Left renal pelvis (tissue), 4 donors: Measurements from ENCODE around the gene HYDIN. TPM values are rescaled to one million over a fixed set of nuclear protein-coding genes. Genes with fewer than 3 reads are reported as not detected.
A peak's percentile ranks its signal among the peaks of the same experiment; 100 is the strongest.

Source experiments
- DNase-seq, 4 donors: peaks; one replicate each; pipeline ENCODE4 v3.0.0-alpha.2; 2013; ENCODE audit warnings: low read depth in 4 of 4, low spot score in 3 of 4
- polyA plus RNA-seq, 4 donors: library from polyadenylated mRNA; unstranded; fragments of 120-200 nt; gene quantifications; one replicate each; pipeline ENCODE4 v1.2.1, GENCODE V29; 2013; ENCODE audit not compliant: insufficient read length in 4 of 4

The HYDIN gene
- polyA plus RNA-seq, 4 donors: 3.8 to 16.9 (median 11.8) TPM

DNA sequence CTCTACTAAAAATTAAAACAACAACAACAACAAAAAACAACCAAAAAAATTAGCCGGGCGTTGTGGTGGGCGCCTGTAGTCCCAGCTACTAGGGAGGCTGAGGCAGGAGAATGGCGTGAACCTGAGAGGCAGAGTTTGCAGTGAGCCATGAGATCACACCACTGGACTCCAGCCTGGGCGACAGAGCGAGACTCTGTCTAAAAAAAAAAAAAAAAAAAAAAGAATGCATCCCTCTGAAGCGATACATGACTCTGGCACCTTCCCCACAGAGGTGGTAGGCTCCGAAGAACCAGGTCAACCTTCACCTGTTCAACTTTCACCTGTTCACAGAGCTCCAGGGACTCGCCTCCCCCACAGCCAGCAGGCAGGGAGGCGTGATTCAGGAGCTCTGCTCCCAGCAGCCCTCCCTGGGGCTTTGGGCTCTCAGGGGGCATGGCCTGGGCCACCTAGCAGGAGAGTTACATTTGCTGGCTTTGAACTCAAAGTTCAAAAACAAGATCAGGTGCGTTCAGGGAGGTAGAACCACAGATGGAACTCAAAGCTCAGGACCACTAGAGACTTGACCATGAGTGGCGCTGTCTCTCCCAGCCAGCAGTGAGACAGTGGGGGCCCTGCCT lies 435.1 kb downstream of the HYDIN start:
- DNase-seq: no peak

DNA sequence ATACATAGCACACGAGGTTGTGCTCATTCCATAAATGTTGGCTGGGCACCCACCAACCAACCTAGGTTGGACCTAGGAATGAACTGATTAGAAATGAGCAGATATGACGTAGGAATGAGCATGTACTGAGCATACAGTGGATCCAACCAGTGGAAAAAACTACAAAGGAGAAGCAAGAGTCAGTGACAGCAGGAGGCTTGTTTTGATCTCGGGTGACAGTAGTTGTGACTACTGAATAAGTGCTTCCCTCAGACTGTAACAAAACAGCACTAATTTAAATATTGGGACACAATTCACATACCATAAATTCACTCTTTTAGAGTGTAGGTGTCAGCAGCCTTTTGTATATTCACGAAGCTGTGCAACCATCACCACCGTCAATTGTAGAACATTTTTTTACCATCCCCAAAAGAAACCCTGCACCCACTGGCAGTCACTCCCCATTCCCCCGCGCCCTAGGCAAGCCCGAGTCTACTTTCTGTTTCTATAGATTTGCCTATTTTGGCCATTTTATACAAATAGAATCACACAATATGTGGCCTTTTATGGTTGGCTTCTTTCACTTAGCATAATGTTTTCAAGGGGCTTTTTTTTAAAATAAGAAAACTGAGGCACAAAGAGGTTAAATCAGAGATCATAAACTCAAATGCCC lies 436.5 kb downstream of the HYDIN start:
- DNase-seq: no peak

DNA sequence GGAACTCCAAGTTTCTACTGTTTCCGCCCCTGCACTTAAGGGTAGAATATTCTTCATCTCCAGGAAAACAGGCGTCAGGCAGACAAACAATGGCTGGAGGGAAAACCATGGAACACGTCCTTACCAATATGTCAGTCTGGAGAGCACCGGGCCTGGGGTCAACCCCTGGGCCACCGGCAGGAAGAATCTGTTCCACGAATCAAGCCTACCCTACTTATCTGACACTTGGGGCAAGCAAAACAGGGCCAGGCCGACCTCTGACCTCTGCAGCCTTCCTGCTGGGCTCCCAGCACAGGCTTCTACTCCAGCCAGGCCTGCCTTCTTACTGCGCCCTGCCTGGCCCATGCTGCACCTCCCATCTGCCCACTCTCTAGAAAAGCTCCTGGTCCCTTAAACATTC lies 439.7 kb downstream of the HYDIN start:
- DNase-seq: no peak

DNA sequence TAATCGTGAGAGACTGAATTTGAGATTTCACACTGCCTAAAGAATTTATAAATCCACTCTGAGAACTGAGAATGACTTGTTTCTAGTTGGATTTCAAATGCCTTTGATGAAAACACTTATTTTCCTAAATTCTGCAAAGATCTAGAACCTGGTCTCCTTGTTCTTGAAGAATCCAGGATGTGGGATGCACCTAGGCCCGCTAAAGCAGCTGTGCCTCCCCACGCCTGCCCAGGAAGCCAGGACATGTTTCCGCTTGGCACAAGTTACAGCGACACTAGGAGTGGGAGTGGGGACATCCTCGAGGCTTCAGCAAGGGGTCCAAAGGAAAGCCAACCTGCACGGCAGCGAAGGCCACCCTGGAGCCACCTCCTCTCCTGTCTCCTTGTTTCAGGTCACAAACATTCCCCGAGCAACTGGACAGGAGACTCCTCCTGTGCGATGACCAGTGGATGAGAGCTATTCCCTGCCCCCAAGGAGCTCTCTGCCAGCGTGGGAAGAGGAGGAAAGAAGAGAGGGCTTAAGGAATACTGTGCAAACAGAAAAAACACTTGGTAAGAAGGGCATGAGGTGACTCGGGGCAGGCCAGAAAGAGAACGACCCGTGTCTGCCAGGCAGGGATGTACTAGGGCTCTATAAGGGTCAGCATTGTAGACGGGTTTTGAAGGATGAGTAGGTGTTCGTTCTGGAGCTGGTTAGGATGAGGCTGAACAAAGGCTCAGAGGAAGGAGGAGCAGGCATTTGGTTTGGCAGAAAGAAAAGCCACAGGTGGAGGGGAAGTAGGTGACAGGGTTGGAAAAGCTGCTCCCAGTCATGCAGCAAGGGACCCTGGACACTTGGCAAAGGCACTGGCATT lies 440.7 kb downstream of the HYDIN start:
- DNase-seq: no peak

DNA sequence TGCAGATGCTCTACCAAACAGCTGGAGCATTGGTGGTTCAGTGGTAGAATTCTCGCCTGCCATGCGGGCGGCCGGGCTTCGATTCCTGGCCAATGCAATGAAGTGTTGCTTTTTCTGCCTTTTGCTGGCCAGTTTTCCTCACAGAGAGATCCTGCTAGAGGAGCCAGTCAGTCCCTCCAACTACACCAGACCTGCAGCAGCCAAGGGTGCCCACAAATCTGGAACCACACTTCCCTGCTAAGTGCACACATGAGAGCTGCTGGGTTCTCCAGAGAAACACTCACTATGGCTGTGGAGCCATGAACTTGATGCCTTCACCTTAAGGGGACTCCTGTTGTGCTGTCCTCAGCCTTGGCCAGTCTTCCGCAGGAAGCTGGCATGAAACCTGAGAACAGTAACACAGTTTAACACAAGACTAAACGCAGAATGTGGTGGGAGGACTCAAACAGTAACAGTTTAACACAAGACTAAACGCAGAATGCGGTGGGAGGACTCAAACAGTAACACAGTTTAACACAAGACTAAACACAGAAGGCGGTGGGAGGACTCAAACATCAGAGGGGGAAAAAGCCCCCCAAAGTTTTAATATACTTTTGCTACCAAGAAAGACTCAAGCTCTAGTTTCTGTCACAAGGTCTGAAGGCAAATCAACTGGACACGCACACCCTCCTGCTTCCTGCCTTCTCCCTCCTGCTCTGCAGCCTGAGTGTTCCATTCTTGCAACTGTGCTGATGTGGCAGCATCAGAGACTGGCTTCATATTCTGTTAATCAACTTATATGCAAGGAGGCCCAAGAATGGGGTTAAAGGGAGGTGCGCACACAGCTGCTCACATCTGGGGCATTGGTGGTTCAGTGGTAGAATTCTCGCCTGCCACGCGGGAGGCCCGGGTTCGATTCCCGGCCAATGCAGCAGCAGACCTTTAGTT lies 441.6 kb downstream of the HYDIN start:
- DNase-seq: peak in 2 of 4 donors; percentile 51 to 58

DNA sequence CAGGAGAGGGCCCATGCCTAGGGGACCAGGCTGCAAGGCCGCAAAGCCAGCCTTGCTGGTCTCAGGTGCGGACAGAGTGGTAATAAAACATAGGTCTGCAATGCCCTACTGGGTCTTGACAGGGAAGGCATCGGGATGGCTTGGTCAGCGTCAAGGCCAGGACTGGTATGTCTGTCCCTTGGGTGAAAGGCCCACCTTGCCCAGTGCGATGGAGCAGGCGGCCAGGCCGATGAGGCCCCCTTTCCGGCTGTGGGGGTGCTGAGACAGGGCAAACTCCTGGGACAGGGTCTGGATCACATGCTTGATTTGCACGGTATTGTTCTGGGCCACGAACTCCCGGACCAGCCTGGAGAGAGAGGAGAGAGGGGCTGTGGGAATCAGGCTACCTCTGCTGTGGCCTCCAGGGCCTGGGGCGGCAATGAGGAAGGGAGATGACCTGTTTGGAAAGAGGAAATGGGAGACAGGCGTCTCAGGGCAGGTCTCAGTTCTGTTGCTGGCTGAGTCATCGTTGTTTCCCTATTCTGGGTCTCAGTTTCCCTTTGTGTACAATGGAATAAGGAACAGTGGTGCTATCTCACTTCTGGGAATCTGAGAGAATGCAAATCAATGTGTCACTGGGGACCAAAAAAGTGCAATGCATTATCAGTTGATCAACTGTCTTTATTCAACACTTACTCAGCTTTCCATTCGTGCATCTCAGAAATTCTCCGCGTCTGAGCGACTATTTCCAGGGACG lies 444.3 kb downstream of the HYDIN start:
- no peak for DNase-seq

DNA sequence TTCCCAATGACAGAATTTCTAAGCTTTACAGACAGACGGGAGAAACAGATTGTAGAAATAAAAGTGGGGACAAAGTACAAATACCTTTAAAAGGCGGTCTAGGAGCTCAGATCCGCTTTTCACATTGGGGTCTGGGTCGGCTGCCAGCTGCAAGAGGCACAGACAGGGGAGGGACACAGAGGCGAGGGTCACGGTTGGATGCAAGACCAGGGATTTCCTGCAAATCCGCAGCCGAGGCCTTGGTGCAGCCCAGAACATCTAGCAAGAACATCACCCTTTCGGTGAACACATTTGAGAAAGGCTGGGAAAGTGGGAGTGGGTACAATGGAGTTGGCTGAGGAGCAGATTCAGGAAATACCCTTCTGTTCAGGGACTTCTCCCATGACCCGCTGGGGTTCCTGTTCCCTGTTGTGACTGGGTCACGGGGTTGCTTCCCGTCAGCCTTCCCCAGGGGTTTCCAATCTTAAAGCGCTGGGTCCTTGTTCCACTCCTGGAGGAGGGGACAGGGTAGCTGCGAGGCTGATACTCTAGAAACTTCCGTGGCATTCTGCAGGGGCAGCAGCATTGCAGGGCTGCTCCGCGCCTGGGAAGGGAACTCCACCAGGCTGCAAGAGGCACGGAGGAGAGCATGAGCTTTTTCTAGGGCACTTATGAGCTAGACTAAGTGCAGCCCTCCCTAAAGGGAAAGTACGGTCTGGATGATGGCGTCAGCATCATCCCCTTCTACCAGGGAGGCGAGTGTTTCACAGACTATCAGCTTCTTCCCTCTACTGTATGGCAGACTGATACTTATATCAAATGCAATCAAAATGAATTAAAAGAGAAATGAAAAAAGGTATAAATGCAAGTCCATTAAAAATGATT lies 445.6 kb downstream of the HYDIN start:
- no peak for DNase-seq

DNA sequence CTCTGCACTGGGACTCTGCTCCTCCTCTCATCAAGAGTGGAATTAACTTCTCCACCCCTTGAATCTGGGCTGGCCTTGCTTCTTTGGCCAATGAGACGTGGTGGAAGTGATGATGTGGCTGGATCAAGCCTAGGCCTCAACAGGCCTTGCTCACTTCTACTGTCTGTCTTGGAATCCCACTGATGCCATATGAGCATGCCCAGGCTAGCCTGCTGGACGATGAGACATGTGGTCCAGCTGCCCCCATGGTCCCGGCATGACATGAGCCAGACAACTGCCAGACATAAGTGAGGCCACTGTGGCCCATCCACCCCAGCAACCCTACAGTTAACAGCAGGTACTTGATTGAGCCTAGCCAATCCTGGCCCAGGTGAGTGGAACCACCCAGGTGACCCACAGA lies 448.3 kb downstream of the HYDIN start:
- DNase-seq: no peak

DNA sequence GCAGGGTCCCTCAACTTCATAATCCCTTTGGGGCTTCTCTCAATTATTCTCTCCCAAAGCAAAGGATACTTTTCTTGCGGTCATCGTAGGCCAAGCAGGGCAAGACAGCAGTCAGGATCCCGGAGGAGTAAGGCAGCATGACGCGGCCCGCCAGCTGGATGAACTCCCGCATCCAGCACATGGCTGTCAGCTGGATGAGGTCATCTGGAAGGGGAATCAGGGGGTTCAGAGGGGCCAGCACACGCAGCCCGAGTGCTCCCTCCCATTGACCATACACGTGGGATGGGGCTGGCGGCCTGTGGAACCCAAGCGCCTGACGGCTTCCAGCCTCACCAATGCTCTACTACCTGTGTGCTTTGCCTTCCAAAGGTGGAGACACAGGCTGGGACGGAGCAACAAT lies 448.7 kb downstream of the HYDIN start:
- DNase-seq: no peak

DNA sequence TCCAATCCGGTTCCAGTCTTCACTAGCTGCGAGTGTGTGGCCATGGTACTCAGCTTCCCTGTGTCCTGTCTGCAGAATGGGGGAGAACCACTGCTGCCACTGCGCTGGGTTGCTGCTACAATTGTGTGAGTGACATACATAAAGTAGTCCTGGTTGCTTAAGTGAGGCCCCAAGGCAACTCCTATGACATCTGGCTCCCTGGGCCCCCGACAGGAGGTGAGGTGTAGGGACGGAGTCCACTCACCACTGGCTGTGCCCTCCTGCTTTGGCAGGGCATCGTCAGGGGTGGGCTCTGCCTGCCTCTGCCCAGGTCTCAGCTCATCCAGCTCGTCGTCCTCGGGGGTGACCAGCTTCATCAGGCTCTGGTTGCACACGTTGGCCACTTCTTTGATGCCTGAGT lies 450.0 kb downstream of the HYDIN start:
- DNase-seq: no peak

DNA sequence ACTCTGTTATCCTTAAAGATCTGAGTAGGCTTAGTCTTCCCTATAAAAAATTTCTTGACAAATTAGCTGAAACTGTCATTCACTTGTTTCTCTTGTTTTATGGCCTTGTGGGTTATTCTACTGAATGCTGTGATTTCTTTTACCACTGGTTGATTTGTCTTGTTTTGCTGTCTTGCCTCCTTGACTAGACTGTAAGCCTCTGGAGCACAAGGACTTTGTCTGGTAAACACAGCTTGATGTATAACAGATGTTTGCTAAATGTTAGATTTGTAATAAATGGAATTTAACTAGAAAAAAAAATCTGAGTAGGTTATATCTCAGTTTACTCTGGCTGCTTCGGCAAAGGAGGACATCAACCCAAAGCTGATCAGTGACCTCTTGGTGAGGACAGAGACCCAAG lies 451.2 kb downstream of the HYDIN start:
- DNase-seq: no peak

DNA sequence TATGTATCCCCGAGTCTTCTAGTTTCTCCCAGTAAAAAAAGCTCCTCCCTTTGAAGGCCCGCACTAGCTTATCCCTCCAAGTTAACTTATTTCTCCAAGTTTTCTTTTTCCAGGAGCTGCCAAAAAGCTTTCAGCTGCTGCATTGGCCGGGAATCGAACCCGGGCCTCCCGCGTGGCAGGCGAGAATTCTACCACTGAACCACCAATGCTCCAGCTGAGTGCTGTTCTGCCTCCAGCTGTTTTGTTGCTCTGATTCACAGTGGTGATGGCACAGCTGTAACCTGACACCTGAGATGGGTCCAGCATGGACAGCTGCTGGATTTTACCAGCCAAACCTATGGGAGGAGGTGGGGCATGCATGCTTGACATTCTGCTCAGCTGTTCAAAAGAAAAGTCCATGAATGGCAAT lies 451.6 kb downstream of the HYDIN start:
- DNase-seq: peak; percentile 61 to 79 (median 73)

DNA sequence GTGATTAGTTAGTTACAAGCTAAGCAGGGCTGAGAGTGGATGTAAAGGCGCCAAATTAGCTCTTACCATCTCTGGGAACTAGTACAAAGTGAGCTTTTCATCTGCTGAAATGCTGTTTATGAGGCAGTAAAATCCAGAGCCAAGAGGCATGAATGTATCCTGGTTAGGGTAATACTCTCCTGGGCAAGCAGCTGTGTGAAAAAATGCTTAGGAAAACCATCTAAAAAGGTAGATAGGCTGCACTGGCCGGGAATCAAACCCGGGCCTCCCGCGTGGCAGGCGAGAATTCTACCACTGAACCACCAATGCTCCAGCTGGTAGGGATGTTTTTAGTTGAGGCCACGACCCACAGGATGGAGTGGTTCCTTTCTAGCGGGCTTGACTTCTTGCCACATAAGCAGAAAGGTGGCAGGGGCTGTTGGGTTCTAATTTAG lies 452.5 kb downstream of the HYDIN start:
- no peak for DNase-seq

DNA sequence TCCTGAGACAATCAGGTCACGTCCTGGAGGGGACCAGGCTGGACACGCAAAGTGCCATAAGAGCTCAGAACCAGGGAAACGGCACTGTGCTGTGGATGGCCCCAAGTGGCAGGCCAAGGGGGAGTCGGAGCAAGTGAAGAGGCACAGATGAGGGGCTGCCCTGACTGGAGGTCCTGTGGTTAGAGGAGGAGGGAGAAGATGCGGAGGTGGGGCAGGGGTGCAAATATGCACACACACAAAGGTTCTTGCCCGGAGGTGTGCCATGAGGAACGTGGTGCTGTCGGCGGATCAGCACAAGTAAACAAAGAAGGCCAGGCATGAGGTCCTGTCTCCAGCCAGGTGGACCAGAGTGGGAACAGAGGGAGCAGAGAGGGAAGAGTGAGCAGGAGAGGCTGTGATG lies 453.0 kb downstream of the HYDIN start:
- no peak for DNase-seq

DNA sequence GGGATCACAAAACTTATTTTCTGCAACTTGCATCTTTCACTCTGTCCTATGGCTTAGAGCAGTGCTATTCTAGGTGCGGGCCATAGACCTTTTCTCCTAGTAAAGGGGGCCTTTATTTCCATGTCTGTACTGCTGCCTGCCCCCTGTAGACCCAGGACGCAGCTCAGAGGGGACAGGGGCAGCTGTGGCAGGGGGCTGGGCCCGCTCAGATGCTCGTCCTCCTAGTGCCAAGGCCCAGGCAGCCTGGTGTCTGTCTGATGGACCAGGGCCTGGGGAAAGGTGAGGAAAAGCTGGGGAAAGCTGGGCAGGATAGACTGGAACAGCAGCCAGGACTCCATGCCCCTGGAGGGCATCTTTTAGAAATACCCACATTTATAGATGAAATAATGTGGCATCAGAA lies 455.1 kb downstream of the HYDIN start:
- no peak for DNase-seq

DNA sequence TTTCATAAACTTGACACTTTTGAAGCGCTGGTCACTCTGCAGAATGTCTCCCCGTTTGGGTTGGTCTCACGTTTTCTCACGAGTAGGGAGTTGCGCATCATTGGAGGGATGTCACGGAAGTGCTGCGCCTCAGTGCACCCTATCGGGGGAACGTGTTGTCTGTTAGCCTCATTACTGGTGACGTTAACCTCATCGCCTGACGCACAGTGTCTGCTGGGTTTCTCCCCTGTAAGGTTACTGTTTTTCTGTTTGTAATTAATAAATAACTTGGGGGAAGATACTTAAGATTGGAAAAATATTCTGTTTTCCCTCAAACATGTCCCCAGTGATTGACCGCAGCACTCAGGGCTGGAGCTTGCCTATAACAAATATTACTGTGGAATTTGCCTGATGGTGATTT lies 456.3 kb downstream of the HYDIN start:
- no peak for DNase-seq

DNA sequence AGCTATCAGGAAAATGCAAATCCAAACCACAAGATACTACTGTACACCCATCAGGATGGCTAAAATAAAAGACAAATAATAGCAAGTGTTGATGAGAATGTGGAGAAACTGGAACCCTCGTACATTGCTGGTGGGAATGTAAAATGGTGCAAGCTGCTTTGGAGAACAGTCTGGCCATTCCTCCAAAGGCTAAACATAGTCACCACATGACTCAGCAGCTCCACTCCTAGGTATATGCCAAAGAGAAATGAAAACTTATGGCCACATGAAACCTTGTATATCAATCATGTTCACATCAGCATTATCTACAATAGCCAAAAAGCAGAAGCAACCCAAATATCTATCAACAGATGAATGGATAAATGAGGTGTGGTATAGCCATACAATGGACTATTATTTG lies 458.0 kb downstream of the HYDIN start:
- no peak for DNase-seq

DNA sequence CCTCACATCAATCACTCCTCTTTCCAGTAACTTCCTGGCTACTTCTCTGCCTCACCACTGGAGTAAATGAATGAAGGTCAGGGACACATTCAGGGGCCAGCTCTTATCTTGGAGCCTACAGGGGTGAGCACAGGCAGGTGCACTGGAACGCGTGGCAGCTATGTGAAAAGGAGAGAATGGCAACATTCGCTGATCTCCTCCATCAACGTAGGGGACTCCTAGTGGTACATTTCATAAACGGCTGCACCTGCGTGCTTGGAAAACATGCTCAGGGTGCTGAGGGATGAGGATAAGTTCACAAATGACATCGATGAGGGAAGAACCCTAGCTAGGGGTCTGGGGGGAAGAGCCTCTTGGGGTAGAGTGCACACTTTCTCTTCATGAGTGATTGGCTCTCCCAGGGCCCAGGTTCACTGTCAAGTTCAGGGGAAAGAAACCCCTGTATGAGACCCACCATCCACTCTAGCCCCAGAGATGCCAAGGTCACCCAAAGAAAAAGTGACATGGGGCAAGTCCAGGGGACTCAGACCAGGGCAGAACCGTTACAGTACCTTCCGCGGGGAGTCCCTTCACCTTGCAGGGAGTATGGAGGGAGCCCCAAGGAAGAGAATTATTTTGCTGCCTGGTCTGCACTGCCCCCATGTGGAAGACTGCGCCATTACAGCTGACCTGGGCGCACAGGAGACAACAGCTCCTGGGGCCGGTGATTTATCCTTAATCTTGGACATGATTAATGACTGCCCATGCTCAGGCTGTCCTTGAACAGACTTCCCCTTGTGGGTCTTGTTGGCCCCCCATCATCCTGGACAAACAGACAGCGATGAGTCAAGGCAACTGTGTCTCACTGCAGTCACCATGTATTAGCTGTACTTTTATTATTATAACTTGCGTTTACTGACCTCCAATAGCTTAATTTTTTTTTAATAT lies 459.6 kb downstream of the HYDIN start:
- no peak for DNase-seq
